Measurements from ENCODE around the gene ERGIC1.

Gene ERGIC1

GRCh38 chr5:172788771-172789686 lies 45.0 kb upstream of the ERGIC1 start:
- no peak overlapping the region for H3K9ac ChIP-seq (ENCODE audit: low read length)
- no peak overlapping the region for H3K4me3 ChIP-seq (ENCODE audit: insufficient read depth, low read length, poor library complexity, severe bottlenecking)

GRCh38 chr5:172789687-172790495 lies 44.2 kb upstream of the ERGIC1 start:
- H3K9me3 ChIP-seq (ENCODE audit: insufficient read depth, low read length) = no peaks in the 10 kb centered on the region

More at GRCh38 chr5:172788771-172789686, 45.0 kb upstream of the ERGIC1 start:
- Histone ChIP-seq H3K27ac (ENCODE audit: low read depth, low read length) (no peak overlapping the region), H3K9me3 (ENCODE audit: insufficient read depth, low read length) (no peaks in the 10 kb centered on the region), H3K27me3 (ENCODE audit: low read length) (no peaks in the 10 kb centered on the region), H3F3A (ENCODE audit: insufficient read depth) (no peaks in the 10 kb centered on the region), H3K79me2 (ENCODE audit: insufficient read depth, low read length) (no peaks in the 10 kb centered on the region), H3K4me2 (ENCODE audit: low read depth, low read length, poor library complexity, severe bottlenecking) (no peak overlapping the region), H2AFZ (ENCODE audit: low read depth, low read length, severe bottlenecking) (no peak overlapping the region), H3K36me3 (ENCODE audit: low read length) (no peaks in the 10 kb centered on the region), H3K9me2 (replicated peaks; ENCODE audit: insufficient read depth, low read length) (no peaks in the 10 kb centered on the region), H4K20me1 (ENCODE audit: low read depth, low read length) (no peaks in the 10 kb centered on the region)
- no peak for TF ChIP-seq CTCF (IDR thresholded peaks at IDR 0.05; ENCODE audit: insufficient read depth, low read length, poor library complexity, severe bottlenecking)
- no peak for TF ChIP-seq EZH2phosphoT487 (conservative IDR thresholded peaks at IDR 0.05; ENCODE audit: low read length)

GRCh38 chr5:172790496-172790889 lies 43.6 kb upstream of the ERGIC1 start:
- no peaks in the 10 kb centered on the region for H4K20me1 ChIP-seq (ENCODE audit: low read depth, low read length)
- no peaks in the 10 kb centered on the region for H3F3A ChIP-seq (ENCODE audit: insufficient read depth)
- H3K4me3 ChIP-seq (ENCODE audit: insufficient read depth, low read length, poor library complexity, severe bottlenecking) = no peak overlapping the region
- TF ChIP-seq CTCF (IDR thresholded peaks at IDR 0.05; ENCODE audit: insufficient read depth, low read length, poor library complexity, severe bottlenecking) (no peak), EZH2phosphoT487 (conservative IDR thresholded peaks at IDR 0.05; ENCODE audit: low read length) (no peak)
- H3K27ac ChIP-seq (ENCODE audit: low read depth, low read length) = no peak overlapping the region
- no peak overlapping the region for H3K9ac ChIP-seq (ENCODE audit: low read length)
- no peaks in the 10 kb centered on the region for H3K79me2 ChIP-seq (ENCODE audit: insufficient read depth, low read length)
- no peak overlapping the region for H3K4me2 ChIP-seq (ENCODE audit: low read depth, low read length, poor library complexity, severe bottlenecking)
- H2AFZ ChIP-seq (ENCODE audit: low read depth, low read length, severe bottlenecking) = no peak overlapping the region
- H3K9me3 ChIP-seq (ENCODE audit: insufficient read depth, low read length) = no peaks in the 10 kb centered on the region
- H3K9me2 ChIP-seq (replicated peaks; ENCODE audit: insufficient read depth, low read length) = no peaks in the 10 kb centered on the region
- no peaks in the 10 kb centered on the region for H3K27me3 ChIP-seq (ENCODE audit: low read length)
- H3K36me3 ChIP-seq (ENCODE audit: low read length) = no peaks in the 10 kb centered on the region

More at GRCh38 chr5:172789687-172790495, 44.2 kb upstream of the ERGIC1 start:
- Histone ChIP-seq H3K36me3 (ENCODE audit: low read length) (no peaks in the 10 kb centered on the region), H2AFZ (ENCODE audit: low read depth, low read length, severe bottlenecking) (no peak overlapping the region), H3F3A (ENCODE audit: insufficient read depth) (no peaks in the 10 kb centered on the region), H3K9me2 (replicated peaks; ENCODE audit: insufficient read depth, low read length) (no peaks in the 10 kb centered on the region), H3K4me3 (ENCODE audit: insufficient read depth, low read length, poor library complexity, severe bottlenecking) (no peak overlapping the region), H3K4me2 (ENCODE audit: low read depth, low read length, poor library complexity, severe bottlenecking) (no peak overlapping the region), H4K20me1 (ENCODE audit: low read depth, low read length) (no peaks in the 10 kb centered on the region), H3K9ac (ENCODE audit: low read length) (no peak overlapping the region), H3K27ac (ENCODE audit: low read depth, low read length) (no peak overlapping the region), H3K27me3 (ENCODE audit: low read length) (no peaks in the 10 kb centered on the region), H3K79me2 (ENCODE audit: insufficient read depth, low read length) (no peaks in the 10 kb centered on the region)
- TF ChIP-seq CTCF (IDR thresholded peaks at IDR 0.05; ENCODE audit: insufficient read depth, low read length, poor library complexity, severe bottlenecking) (no peak), EZH2phosphoT487 (conservative IDR thresholded peaks at IDR 0.05; ENCODE audit: low read length) (no peak)
